HG03175 (cell line): ENCODE results near the gene RAB6B.

Experiments
- ATAC-seq: cut with Tn5 transposase; IDR thresholded peaks from one replicate; pipeline ENCODE4 v1.9.1; 2021; ENCODE audit warnings: mild to moderate bottlenecking, moderate library complexity; ENCODE audit not compliant: unreplicated experiment

RAB6B gene

DNA sequence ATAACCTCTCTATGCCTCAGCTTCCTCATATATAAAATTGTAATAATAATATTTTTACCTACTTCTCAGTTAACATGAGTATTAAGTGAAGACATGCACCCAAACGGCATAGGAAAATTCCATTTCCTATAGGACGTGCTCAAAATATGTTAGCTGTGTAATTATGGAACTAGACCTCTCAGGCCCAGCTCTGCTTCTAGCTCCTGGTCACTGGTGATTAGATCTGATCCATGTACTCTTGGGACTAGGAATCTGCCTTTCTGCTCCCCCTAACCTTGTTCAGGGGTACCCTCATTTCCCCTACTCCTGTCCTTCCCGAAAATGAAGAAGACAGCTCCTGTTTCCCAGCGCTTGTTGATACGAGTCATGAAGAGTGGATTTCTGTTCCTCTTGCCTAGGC, 119.8 kb downstream of the RAB6B start:
- no peak for ATAC-seq

- ATAC-seq = no peak
Measured at GRCh38 chr3:133775309-133775708, 120.4 kb downstream of the RAB6B start.
